Left ventricle myocardium inferior (tissue), 1 donor: Measurements from ENCODE around the gene SLC25A13. TPM values are rescaled to one million over a fixed set of nuclear protein-coding genes. Genes with fewer than 3 reads are reported as not detected.

Source experiments
- DNase-seq: peaks from one replicate; pipeline ENCODE4 v3.0.0-alpha.2; 2020
- H3K27ac ChIP-seq: fragments of 200-600 bp; replicated peaks from 2 replicates; pipeline ENCODE4 v1.8.0; 2021
- H3K27me3 ChIP-seq: fragments of 200-600 bp; 2 replicates; pipeline ENCODE4 v1.8.0; 2021; ENCODE audit warnings: low read depth
- H3K36me3 ChIP-seq: fragments of 200-600 bp; 2 replicates; pipeline ENCODE4 v1.8.0; 2021
- H3K4me1 ChIP-seq: fragments of 200-600 bp; 2 replicates; pipeline ENCODE4 v1.8.0; 2021
- H3K4me3 ChIP-seq: fragments of 200-600 bp; 2 replicates; pipeline ENCODE4 v1.8.0; 2021; ENCODE audit warnings: mild to moderate bottlenecking, moderate library complexity
- H3K9me3 ChIP-seq: fragments of 200-600 bp; replicated peaks from 2 replicates; pipeline ENCODE4 v1.8.0; 2021
- CTCF ChIP-seq: fragments of 200-600 bp; IDR thresholded peaks from 2 replicates; pipeline ENCODE4 v1.8.0; 2021; ENCODE audit warnings: antibody characterized with exemption, mild to moderate bottlenecking, borderline replicate concordance
- intact Hi-C: fragments of 100-400 bp; cut with micrococcal nuclease; formaldehyde crosslinking; loops from one replicate; pipeline ENCODE4 v1.11.0; 2022
- total RNA-seq: library from RNA; stranded (reverse); fragmentation: NEBNext Ultra II Directional; extraction: Animal tissue kit (Norgen Biotek cat#: 25700); gene quantifications from one replicate; pipeline ENCODE4 v1.2.1, GENCODE V29; 2021
- donor health status: DM: no; HTN: yes; CAD: no; lungs with severe emphysema.

The SLC25A13 gene
- total RNA-seq, 1 donor from 2014 or later, result 9.1 TPM

GRCh38 chr7:96179837-96180236 is 142.1 kb downstream of the SLC25A13 start:
- intact Hi-C loops, result no loop called here
- Histone ChIP-seq H3K4me1 (no peaks in the 10 kb centered on the region), H3K9me3 (no peaks in the 10 kb centered on the region), H3K27ac (no peak overlapping the region), H3K4me3 (no peak overlapping the region), H3K36me3 (peaks cover 56% of the 10 kb centered on the region), H3K27me3 (no peaks in the 10 kb centered on the region)
- no peak for TF ChIP-seq CTCF
- DNase-seq, result no peak

GRCh38 chr7:96179341-96179740 is 142.6 kb downstream of the SLC25A13 start:
- H3K27ac ChIP-seq, result no peak overlapping the region
- TF ChIP-seq CTCF, result no peak
- DNase-seq, result no peak
- intact Hi-C loops, result no loop called here
- no peaks in the 10 kb centered on the region for H3K27me3 ChIP-seq
- H3K36me3 ChIP-seq, result peaks cover 54% of the 10 kb centered on the region
- H3K9me3 ChIP-seq, result no peaks in the 10 kb centered on the region
- no peak overlapping the region for H3K4me3 ChIP-seq
- H3K4me1 ChIP-seq, result no peaks in the 10 kb centered on the region

GRCh38 chr7:96178581-96178980 is 143.3 kb downstream of the SLC25A13 start:
- intact Hi-C loops, result no loop called here
- TF ChIP-seq CTCF, result no peak
- H3K9me3 ChIP-seq, result no peaks in the 10 kb centered on the region
- no peak overlapping the region for H3K4me3 ChIP-seq
- no peaks in the 10 kb centered on the region for H3K4me1 ChIP-seq
- no peak for DNase-seq
- H3K27ac ChIP-seq, result no peak overlapping the region
- H3K27me3 ChIP-seq, result no peaks in the 10 kb centered on the region
- H3K36me3 ChIP-seq, result peaks cover 52% of the 10 kb centered on the region

GRCh38 chr7:96177353-96177752 is 144.5 kb downstream of the SLC25A13 start:
- H3K36me3 ChIP-seq, result peaks cover 42% of the 10 kb centered on the region
- DNase-seq, result no peak

GRCh38 chr7:96174812-96175211 is 147.1 kb downstream of the SLC25A13 start:
- H3K4me1 ChIP-seq, result no peaks in the 10 kb centered on the region
- no peak for DNase-seq
- H3K27ac ChIP-seq, result no peak overlapping the region
- no peak for TF ChIP-seq CTCF
- no peaks in the 10 kb centered on the region for H3K27me3 ChIP-seq
- no peaks in the 10 kb centered on the region for H3K9me3 ChIP-seq
- H3K4me3 ChIP-seq, result no peak overlapping the region
- peaks cover 56% of the 10 kb centered on the region for H3K36me3 ChIP-seq
- intact Hi-C loops, result no loop called here

More at GRCh38 chr7:96177353-96177752, 144.5 kb downstream of the SLC25A13 start:
- Histone ChIP-seq H3K27me3 (no peaks in the 10 kb centered on the region), H3K4me1 (no peaks in the 10 kb centered on the region), H3K9me3 (no peaks in the 10 kb centered on the region), H3K4me3 (no peak overlapping the region), H3K27ac (no peak overlapping the region)
- TF ChIP-seq CTCF, result no peak
- intact Hi-C loops, result no loop called here

GRCh38 chr7:96173781-96174180 is 148.1 kb downstream of the SLC25A13 start:
- Histone ChIP-seq H3K27ac (no peak overlapping the region), H3K4me1 (no peaks in the 10 kb centered on the region), H3K4me3 (no peak overlapping the region), H3K27me3 (no peaks in the 10 kb centered on the region), H3K9me3 (no peaks in the 10 kb centered on the region), H3K36me3 (peaks cover 66% of the 10 kb centered on the region)
- no peak for DNase-seq
- no peak for TF ChIP-seq CTCF
- intact Hi-C loops, result no loop called here
